ENCODE data around the gene CIDEB. TPM values are rescaled to one million over a fixed set of nuclear protein-coding genes. Genes with fewer than 3 reads are reported as not detected.
A peak's percentile ranks its signal among the peaks of the same experiment; 100 is the strongest.

CIDEB gene
- total RNA-seq, 1 donor: 0.36 TPM

DNA sequence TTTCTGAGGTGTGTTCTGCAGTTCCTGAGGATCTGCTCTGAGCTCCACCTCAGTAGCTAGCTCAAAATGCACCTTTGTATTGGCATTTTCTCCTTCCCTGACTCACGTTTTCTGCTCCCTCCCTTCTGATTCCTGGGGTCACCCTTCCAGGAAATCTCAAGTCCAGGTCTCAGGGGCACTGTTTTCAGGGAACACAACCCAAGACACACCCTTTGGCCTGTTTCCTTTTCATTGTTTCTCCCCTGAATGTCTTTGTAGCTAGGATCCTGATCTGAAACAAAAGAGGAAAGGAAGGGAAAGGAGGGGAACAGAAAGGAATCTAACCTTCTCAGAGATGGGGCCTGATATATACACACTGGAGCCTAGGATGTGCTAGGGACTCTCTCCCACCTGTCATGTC is 39.4 kb upstream of the CIDEB start:
- no peak overlapping the region for H3K27ac ChIP-seq (ENCODE audit: low read depth, low read length)
- H3K9me3 ChIP-seq (ENCODE audit: low read depth, low read length): no peaks in the 10 kb centered on the region
- H3K4me3 ChIP-seq (ENCODE audit: insufficient read depth, low read length): no peak overlapping the region
- no peaks in the 10 kb centered on the region for H3K27me3 ChIP-seq (ENCODE audit: insufficient read depth, low read length)
- no peaks in the 10 kb centered on the region for H3K79me2 ChIP-seq (ENCODE audit: insufficient read depth, low read length)
- TF ChIP-seq, protein P1, sequence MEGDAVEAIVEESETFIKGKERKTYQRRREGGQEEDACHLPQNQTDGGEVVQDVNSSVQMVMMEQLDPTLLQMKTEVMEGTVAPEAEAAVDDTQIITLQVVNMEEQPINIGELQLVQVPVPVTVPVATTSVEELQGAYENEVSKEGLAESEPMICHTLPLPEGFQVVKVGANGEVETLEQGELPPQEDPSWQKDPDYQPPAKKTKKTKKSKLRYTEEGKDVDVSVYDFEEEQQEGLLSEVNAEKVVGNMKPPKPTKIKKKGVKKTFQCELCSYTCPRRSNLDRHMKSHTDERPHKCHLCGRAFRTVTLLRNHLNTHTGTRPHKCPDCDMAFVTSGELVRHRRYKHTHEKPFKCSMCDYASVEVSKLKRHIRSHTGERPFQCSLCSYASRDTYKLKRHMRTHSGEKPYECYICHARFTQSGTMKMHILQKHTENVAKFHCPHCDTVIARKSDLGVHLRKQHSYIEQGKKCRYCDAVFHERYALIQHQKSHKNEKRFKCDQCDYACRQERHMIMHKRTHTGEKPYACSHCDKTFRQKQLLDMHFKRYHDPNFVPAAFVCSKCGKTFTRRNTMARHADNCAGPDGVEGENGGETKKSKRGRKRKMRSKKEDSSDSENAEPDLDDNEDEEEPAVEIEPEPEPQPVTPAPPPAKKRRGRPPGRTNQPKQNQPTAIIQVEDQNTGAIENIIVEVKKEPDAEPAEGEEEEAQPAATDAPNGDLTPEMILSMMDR (IDR thresholded peaks at IDR 0.05; ENCODE audit: extremely low read depth, low read depth, low read length): no peak
- peak overlapping the region; percentile 17 for H2AFZ ChIP-seq (ENCODE audit: low read length)
- H3K4me2 ChIP-seq (ENCODE audit: insufficient read depth, low read length): no peak overlapping the region
- peaks cover 16% of the 10 kb centered on the region for H3K4me1 ChIP-seq (ENCODE audit: insufficient read depth, low read length)
- H4K20me1 ChIP-seq (ENCODE audit: insufficient read depth, low read length): no peaks in the 10 kb centered on the region
- no peaks in the 10 kb centered on the region for H3K36me3 ChIP-seq (ENCODE audit: insufficient read depth, low read length)
- DNase-seq (ENCODE audit: insufficient read length, low spot score, missing footprints): no peak

DNA sequence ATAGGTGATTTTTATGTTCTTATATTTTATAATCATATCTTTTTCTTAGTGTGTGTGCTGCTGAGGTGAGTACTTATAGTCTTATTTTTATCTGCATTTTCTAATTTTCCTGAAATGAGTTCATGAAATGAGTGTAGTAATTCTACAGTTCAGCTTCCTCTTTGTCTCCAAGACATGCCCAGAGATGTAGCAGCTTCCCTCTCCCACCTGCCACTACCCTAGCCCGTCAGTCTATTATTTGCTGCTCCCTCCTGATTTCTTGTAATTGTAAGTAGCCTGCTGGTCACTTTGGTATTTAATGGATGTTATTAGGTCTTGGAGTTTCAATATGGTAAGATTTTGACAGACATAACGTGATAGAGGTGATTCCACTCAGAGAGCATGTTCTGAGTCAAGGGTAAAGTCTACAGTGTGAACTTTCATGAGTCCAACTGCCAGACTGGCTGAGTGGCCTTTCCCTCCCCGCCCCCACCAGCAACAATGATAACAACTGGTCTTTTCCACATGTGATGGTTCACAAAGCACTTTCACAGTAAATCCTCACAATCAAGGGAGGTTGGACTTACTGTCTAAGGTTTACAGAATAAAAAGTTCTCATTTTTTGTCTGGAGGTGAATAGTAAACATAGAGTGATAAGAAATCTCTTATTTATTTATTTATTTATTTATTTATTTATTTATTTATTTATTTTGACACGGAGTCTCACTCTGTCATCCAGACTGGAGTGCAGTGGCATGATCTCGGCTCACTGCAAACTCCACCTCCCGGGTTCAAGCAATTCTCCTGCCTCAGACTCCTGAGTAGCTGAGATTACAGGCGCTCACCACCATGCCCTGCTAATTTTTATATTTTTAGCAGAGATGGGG is 36.3 kb upstream of the CIDEB start:
- Histone ChIP-seq H3K9me3 (ENCODE audit: low read depth, low read length) (no peaks in the 10 kb centered on the region), H4K20me1 (ENCODE audit: insufficient read depth, low read length) (no peaks in the 10 kb centered on the region), H3K27me3 (ENCODE audit: insufficient read depth, low read length) (peaks cover 4% of the 10 kb centered on the region), H3K27ac (ENCODE audit: low read depth, low read length) (no peak overlapping the region), H3K4me3 (ENCODE audit: insufficient read depth, low read length) (no peak overlapping the region), H3K4me1 (ENCODE audit: insufficient read depth, low read length) (peaks cover 12% of the 10 kb centered on the region), H3K79me2 (ENCODE audit: insufficient read depth, low read length) (no peaks in the 10 kb centered on the region), H3K4me2 (ENCODE audit: insufficient read depth, low read length) (no peak overlapping the region), H3K36me3 (ENCODE audit: insufficient read depth, low read length) (no peaks in the 10 kb centered on the region), H2AFZ (ENCODE audit: low read length) (no peak overlapping the region)
- no peak for DNase-seq (ENCODE audit: insufficient read length, low spot score, missing footprints)
- TF ChIP-seq, protein P1 (IDR thresholded peaks at IDR 0.05; ENCODE audit: extremely low read depth, low read depth, low read length): no peak

DNA sequence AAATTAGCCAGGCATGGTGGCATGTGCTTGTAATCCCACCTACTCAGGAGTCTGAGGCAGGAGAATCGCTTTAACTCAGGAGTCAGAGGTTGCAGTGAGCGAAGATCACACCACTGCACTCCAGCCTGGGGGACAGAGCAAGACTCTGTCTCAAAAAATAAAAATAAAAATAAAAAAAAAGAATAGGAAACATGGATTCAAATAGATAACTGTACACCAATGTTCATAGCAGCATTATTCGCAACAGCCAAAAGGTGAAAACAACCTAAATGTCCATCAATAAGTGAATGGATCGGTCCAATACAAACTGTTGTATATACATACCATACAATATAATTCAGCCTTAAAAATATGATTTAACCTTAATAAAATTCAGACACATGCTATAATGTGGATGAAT is 35.1 kb upstream of the CIDEB start:
- Histone ChIP-seq H3K4me2 (ENCODE audit: insufficient read depth, low read length) (no peak overlapping the region), H3K4me1 (ENCODE audit: insufficient read depth, low read length) (peaks cover 13% of the 10 kb centered on the region), H3K27me3 (ENCODE audit: insufficient read depth, low read length) (peaks cover 4% of the 10 kb centered on the region), H3K79me2 (ENCODE audit: insufficient read depth, low read length) (no peaks in the 10 kb centered on the region), H3K27ac (ENCODE audit: low read depth, low read length) (no peak overlapping the region), H4K20me1 (ENCODE audit: insufficient read depth, low read length) (no peaks in the 10 kb centered on the region), H3K36me3 (ENCODE audit: insufficient read depth, low read length) (no peaks in the 10 kb centered on the region), H3K4me3 (ENCODE audit: insufficient read depth, low read length) (no peak overlapping the region), H2AFZ (ENCODE audit: low read length) (no peak overlapping the region), H3K9me3 (ENCODE audit: low read depth, low read length) (no peaks in the 10 kb centered on the region)
- TF ChIP-seq, protein P1 (IDR thresholded peaks at IDR 0.05; ENCODE audit: extremely low read depth, low read depth, low read length): no peak
- DNase-seq (ENCODE audit: insufficient read length, low spot score, missing footprints): no peak

- Histone ChIP-seq H3K79me2 (ENCODE audit: insufficient read depth, low read length) (no peaks in the 10 kb centered on the region), H2AFZ (ENCODE audit: low read length) (no peak overlapping the region), H3K9me3 (ENCODE audit: low read depth, low read length) (no peaks in the 10 kb centered on the region), H3K4me3 (ENCODE audit: insufficient read depth, low read length) (no peak overlapping the region), H3K4me2 (ENCODE audit: insufficient read depth, low read length) (no peak overlapping the region), H4K20me1 (ENCODE audit: insufficient read depth, low read length) (no peaks in the 10 kb centered on the region), H3K4me1 (ENCODE audit: insufficient read depth, low read length) (peaks cover 19% of the 10 kb centered on the region), H3K27ac (ENCODE audit: low read depth, low read length) (no peak overlapping the region), H3K36me3 (ENCODE audit: insufficient read depth, low read length) (no peaks in the 10 kb centered on the region), H3K27me3 (ENCODE audit: insufficient read depth, low read length) (peaks cover 4% of the 10 kb centered on the region)
- TF ChIP-seq, protein P1 (IDR thresholded peaks at IDR 0.05; ENCODE audit: extremely low read depth, low read depth, low read length): no peak
- DNase-seq (ENCODE audit: insufficient read length, low spot score, missing footprints): peak; percentile 71
Measured at GRCh38 chr14:24340606-24341005, 32.8 kb upstream of the CIDEB start.

All from osteoblast (primary cell).